Measurements from ENCODE around the gene PPOX.

DNA sequence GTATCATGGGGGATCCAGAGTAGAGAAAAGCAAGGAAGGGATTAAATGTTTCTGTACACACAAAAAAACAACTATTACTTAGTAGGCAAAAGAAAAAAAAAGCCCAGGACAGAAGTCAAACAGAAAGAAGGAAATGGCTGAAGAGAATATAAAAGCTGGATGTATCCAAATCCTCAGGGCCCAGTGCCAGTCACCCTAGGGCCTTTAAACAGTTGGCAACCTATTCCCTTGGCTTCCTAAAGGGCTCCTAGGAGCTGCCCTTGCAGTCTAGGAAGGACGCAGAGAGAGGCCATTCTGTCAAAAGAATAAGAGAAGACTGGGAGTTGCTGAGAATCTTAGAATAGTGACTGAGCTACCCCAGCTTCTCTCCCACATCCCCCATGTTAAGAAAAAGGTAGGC is 6.1 kb downstream of the PPOX start:
- TF ChIP-seq CTCF (IDR thresholded peaks at IDR 0.05; ENCODE audit: low read depth, low read length) (no peak), EZH2phosphoT487 (IDR thresholded peaks at IDR 0.05; ENCODE audit: low read depth) (no peak)

All from OCI-LY3 (cell line).